Hippocampal formation (tissue), 2 donors: ENCODE measurements around the gene GGPS1.
"Not testable (repeated sequence)": the region's sequence is repeated elsewhere in the genome, so short reads cannot be mapped to it uniquely, and the experiment has no call there.

Experiments
- DNase-seq, 2 donors: peaks; one replicate each; lab custom pipeline; 2025; lab: John Stamatoyannopoulos, UW

GGPS1 gene

DNA sequence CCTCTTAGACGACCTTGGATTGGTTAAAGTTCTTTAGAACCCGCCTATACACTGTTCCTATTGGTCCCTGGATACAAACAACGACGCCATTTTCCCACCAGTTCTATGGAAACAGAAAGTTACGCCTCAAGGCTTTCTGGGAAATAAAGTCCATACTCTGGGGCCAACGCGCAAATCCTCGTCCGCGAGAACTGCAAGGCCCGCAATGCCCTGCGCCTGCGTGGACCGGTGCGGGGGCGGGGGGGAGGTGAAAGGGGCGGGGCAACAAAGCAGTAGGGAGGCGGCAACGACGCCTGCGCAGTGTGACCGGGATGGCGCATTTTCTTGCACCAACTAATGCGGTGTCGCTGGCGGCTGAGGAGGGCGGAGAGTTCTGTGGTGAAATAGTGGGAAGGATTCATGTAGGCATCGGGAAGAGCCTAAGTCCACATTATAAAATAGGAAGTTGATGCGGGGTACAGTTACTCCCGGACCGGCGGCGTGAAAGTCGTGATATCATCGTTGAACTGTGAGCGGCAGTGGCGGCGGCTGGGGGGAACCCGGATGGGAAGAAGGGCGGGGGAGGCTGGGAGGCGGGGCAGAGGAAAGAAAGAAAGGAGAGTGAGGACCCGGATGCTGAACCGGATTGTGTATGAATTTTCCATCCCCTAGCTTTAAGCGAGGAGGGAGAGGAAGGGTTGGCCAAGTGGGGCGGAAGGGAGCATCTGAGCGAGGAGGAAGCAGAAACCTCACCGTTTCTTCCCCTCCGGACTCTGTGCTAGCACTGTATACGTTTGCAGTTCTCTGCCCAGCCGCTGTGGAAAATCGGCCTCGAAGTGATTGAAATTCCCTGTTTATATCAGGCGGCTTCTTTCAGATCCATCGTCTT is at the start of gene GGPS1:
GGPS1 (plus strand) TSS at position 300 of the 868 bp plus-strand sequence. CDS start 6,695 bp downstream, outside the sequence.
- DNase-seq: peak; percentile 97 to 100

DNA sequence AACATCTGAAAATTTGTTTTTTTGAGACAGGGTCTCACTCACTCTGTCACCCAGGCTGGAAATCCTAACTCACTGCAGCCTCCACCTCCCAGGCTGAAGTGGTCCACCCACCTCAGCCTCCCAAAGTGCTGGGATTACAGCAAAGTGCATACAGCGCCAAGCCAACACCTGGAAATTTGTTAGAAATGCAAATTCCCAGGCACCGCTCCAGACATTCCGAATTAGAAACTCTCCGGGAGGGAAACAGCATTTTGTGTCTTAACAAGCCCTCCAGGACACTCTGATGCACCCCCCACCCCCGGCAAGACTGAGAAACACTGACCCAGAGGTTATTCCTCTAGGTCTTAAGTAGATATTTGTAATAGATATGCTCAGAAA is 49.5 kb upstream of the GGPS1 start:
- no peak for DNase-seq

DNA sequence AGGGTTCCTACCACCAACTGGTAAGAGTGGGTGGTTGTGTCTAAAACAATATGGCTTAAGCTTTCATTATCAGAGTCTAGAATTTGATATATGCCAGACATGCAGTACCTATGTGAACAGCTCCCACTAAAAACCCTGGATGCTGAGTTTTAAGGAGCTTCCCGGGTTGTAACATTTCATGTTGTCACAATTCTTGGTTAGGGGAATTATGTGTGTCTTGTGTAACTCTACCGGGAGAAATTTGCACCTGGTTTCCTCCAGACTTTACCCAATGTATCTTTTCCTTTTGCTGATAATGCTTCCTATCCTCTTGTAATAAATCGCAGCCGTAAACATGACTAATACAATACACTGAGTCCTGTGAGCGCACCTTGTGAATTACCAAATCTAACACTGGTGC is 48.7 kb upstream of the GGPS1 start:
- no peak for DNase-seq

DNA sequence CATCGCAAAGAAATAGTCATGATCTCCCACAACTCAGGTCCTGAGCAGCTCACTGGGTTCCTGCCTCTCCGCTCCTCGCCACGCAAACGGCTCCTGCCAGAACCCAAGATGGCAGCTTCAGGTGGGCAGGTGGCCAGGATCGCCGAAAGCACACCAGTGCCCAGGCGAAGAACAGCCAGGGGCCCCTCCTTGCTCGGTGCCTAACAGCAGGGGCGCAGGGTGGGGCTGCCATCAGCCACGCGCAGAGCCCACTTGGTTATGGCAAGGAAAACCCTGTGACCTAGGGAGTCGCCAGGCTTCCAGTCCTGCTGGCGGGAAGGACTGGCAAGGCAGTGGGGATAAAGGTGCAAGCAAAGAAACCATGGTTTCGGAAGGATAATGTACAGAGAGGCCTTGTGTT is 47.9 kb upstream of the GGPS1 start:
- no peak for DNase-seq

DNA sequence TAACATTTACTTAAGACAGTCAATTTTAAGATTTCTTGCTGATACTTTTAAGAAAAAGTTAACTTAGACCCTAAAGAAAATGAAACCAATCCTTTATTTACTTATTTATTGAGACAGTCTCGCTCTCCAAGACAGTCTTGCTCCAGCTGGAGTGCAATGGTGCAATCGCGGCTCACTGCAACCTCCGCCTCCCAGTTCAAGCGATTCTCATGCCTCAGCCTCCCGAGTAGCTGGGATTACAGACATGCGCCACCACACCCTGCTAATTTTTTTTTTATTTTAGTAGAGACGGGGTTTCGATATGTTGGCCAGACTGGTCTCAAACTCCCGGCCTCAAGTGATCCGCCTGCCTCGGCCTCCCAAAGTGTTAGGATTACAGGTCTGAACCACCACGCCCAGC is 44.7 kb upstream of the GGPS1 start:
- not testable (repeated sequence) for DNase-seq

DNA sequence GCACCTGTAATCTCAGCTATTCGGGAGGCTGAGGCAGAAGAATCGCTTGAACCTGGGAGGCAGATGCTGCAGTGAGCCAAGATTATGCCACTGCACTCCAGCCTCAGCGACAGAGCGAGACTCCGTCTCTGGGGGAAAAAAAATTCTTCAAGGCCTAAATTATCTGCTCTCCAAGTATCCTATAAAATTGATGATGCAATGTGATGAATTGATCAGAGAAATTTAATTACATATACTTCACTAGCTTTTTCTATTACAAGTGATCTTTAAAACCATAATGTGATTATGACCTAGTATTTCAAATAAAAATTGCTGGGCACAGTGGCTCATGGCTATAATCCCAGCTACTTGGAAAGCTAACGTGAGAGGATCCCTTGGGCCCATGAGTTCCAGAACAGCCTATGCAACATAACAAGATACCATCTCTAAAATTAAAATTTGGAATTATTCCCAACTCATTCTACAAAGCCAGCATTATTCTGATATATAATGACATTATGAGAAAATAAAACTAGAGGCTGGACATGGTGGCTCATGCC is 44.1 kb upstream of the GGPS1 start:
- DNase-seq: no peak

DNA sequence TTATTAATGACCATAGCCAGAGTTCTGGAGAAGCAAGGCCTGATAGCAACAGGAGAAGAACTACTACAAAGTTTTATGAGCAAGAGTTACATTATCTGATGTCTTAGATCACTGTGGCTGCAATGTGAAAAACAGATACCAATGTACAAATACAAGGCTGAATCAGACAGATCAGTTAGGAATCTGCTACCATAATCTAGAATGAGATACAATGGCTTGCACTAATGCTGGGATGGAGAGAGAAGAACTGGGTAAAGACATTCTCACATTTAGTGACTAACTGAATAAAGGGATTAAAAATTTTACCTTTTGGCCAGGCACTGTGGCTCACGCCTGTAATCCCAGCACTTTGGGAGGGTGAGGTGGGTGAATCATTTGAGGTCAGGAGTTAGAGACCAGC is 41.7 kb upstream of the GGPS1 start:
- DNase-seq: no peak

DNA sequence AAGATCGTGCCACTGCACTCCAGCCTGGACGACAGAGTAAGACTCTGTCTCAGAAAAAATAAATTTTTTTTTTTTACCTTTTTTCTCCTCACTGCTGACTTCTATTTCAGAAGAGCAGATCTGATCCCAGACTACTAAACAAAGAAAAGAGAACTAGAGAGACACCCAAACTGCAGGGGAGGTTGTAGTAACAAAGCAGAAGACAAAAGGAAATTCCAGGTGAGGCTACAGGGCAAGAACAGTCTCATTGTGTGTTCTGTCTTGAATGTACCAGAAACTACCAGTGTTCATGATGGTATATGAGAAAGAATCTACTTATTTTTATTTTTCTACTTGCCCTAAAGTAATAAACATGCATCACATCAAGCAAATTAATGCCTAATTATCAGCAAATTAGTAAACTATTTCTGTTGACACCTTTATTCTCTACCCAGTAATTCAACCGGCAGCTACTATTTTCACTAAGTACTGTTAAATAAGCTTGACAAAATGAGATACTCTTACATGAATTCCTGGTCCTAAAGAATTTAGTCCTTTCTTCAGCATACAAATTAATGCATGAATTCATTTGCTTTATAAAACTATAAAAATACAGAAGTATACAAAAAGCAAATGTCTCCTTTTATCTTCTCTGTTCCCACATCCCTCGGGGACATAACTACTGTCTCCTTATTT is 41.0 kb upstream of the GGPS1 start:
- no peak for DNase-seq

DNA sequence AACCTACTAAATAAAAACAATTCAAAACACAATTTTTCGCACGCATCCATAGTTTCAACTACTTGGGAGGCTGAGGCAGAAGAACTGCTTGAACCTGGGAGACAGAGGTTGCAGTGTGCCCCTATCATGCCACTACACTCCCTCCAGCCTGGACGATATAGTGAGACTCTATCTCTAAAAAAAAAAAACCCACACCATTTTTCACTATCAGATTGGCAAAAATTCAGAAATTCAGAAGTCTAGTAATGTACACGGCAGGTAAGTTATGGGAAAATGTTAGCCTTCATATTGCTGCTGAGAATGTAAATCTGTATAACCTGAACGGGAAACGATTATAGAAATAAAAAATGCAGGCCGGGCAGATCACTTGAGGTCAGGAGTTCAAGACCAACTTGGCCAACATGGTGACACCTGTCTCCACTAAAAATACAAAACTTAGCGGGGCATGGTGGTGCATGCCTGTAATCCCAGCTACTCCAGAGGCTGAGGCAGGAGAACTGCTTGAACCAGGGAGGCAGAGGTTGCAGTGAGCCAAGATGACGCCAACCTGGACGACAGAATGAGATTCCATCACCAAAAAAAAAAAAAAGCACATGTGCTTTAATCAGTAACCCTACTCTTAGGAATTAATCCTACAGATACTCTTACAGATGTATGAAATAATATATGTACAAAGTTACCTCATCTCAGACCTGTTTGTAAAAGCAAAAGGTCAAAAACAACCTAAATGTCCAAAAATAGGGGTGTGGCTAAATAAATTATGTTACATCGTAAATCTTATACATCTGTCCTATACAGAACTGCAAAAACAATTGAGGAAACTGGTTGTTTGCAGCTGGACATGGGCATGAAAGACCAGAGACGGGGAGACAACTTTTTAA is 38.3 kb upstream of the GGPS1 start:
- no peak for DNase-seq

DNA sequence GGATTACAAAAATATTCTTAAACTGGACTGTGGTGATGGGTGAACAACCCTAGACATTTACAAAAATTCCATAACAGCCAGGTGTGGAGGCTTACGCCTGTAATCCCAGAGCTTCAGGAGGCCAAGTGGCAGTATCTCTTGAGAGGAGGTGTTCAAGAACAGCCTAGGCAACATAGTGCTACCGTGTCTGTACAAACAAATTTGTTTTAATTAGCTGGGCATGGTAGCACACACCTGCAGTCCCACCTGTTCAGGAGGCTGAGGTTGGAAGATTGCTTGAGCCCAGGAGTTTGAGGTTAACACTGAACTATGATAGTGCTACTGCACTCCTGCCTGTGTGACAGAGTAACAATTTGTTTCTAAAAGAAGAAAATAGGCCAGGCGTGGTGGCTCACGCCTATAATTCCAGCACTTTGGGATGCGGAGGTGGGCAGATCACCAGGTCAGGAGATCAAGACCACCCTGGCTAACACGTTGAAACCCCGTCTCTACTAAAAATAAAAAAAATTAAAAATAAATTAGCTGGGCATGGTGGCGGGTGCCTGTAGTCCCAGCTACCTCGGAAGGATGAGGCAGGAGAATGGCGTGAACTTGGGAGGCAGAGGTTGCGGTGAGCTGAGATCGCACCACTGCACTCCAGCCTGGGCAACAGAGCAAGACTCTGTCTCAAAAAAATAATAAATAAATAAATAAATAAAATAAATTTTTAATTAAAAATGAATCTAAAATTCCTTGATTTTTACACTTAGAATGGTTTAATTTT is 37.4 kb upstream of the GGPS1 start:
- no peak for DNase-seq

DNA sequence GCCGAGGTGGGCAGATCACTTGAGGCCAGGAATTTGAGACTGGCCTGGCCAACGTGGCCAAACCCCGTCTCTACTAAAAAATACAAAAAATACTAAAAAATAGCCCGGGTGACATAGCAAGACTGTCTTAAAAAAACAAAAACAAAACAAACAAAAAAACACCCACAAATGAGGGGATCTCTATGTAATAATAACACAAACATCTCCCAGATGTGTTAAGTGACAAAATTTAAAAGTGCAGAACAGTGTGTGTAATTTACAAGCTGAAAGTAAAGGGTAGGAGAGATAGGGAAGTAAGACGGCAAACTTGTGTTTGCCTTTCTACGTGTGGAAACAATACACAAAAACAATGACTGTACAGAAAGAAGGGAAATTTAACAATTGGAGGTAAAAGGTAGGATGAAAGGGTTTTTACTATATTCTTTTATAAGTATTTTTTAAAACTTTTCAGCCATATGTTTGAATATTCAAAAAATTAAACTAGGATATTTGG is 36.7 kb upstream of the GGPS1 start:
- no peak for DNase-seq

DNA sequence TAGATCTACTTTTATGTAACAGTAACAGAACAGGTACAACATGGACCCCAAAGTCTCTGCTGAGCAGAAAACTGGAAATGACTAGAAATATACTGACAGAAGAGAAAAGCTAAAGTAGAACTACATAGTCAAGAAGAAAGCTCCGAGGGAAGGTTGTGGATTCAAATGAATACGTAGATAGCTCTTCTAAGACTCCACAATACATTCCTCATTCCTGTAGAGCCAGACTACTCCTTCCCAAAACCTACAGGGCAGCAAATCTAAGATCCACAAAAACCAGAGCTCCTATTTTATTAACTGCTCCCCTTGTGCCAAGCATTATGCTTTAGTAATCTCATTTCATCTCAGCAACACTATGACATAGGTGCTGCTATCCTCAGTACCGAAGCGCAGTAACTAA is 35.6 kb upstream of the GGPS1 start:
- no peak for DNase-seq

DNA sequence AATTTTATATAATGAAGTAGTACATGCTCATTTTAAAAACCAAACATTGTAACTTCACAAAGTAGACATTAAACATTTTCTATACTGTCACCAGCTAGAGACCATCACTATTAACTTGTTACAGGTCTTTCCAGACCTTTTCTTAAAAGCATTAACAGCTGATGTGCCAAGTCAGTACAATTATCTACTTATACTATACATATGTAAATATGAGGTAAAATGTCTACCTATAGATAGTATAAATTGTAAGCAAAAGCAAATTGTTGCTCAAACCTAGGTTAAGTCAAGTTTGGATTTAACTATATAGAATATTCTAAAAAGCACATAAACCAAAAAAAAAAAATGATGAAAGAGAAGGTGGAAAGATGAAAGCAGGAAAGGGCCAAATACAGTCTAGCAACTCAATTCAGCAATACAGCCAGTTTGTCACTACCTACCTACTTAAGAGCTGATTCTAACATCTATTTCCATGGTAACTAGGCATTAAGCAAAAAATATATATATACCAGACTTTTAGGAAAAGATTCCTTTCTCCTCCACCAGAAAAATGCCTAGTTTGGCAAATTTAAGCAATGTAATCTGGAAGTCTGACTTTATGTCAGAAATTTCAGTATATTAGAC is 34.9 kb upstream of the GGPS1 start:
- DNase-seq: no peak

DNA sequence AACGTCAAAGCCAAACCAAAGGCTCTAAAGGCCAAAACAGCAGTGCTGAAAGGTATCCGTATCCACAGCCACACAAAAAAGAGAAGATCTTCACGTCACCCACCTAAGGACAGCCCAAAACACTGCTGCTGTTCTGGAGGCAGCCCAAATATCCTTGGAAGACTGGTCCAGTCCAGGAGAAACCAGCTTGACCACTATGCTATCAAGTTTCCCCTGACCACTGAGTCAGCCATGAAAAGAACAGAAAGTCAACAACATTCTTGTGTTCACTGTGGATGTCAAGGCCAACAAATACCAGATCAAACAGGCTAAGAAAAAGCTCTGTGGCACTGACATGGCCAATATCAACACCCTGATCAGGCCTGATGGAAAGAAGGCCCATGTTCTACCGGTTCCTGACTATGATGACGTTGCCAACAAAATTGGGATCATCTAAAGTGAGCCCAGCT is 32.4 kb upstream of the GGPS1 start:
- DNase-seq: no peak

DNA sequence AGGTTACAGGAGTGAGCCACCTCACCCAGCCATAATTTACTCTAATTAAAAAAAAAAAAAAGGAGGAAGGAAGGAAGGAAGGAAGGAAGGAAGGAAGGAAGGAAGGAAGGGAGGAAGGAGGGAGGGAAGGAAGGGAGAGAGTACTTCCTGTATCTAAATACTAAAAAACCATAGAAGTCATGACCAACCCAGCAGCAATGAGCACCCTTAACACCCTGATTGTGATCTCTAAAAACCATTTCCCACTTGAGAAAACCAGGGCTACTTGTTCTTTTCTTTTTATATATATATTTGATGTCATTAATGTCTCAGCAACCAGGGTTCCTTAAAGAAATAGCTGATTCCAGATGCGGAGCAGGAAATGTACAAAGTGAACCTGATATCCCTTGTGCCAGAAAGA is 31.6 kb upstream of the GGPS1 start:
- no peak for DNase-seq

DNA sequence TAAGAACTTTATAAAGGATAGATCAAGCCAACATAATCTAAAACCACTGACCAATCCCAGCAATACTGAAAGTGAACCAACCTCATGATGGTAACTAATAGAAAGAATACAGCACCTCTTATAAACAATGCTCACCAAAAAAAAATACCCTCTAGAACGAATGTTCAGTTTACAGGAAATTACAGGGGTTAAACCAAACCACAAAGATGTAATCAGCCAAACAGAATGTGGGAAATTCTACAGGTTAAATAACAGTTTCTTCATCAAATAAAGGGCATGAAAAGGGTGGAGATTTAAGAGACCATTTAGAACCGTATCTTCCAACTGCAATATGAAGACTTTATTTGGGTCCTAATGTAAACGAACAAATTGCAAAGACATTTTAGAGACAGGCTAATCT is 30.8 kb upstream of the GGPS1 start:
- DNase-seq: no peak

DNA sequence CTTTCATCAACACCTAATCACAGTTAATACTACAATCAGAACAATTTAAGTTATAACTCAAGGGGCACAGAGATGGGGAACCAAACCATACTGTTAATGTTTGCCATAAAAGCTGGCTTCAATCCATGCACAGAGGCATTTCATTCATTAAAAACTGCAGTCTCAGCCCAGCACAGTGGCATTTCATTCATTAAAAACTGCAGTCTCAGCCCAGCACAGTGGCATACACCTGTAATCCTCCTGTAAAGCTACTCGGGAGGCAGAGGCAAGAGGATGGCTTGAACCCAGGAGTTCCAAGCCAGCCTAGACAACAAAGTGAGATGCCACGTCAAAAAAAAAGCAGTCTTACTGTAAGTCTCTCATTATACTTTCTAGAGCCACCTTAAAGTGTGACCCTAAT is 29.6 kb upstream of the GGPS1 start:
- DNase-seq: no peak

DNA sequence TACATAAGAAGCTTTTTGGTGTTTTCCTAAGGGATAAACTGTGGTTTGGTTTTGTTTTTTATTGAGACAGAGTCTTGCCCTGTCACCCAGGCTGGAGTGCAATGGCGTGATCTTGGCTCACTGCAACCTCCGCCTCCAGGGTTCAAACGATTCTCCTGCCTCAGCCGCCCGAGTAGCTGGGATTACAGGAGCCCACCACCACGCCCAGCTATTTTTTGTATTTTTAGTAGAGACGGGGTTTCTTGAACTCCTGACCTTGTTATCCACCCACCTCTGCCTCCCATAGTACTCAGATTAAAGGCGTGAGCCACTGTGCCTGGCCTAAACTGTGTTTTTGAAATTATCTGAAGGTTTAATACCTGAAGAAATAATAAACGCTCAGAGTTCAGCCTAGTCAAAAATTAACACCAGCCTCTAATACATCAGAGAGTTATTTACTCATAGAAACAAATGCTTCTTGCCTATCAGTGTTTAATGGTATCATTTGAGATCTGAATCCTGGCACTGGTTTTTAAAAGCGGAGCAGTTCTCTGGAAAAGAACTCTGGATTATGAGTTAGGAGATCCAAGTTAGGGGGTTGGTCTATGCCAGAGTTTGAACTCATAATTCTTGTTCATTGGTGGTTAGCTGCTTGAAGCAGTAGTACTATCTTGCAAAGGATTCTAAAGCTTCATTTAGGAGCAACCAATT is 29.1 kb upstream of the GGPS1 start:
- DNase-seq: no peak

DNA sequence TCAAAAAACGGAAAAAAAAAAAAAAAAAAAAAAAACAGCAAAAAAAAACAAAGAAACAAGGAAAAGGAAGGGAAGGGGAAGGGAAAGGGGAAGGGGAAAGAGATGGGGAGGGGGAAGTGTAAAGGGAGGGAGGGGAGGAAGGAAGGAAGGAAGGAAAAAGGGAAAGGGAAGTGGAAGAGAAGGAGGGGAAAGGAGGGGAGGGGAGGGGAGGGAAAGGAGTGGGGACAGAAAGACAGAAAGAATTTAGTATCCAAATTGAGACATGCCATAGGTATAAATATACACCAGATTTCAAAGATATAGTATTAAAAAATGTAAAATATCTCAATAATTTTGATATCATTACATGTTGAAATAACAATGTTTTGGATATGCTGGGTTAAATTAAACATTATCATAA is 26.2 kb upstream of the GGPS1 start:
- DNase-seq: no peak
